ENCODE data around the gene ESCO1.
"Not testable (repeated sequence)": the region's sequence is repeated elsewhere in the genome, so short reads cannot be mapped to it uniquely, and the experiment has no call there.

Gene ESCO1

GRCh38 chr18:21600526-21601410, at the start of gene ESCO1:
TSS of gene ESCO1 (minus strand) at chr18:21600704. CDS start at chr18:21574843, 25,861 bp downstream.
- DNase-seq, result peak; percentile 98

- not testable (repeated sequence) for DNase-seq
Measured at GRCh38 chr18:21640375-21640774, 39.9 kb upstream of the ESCO1 start.

- DNase-seq, result no peak
Measured at GRCh38 chr18:21638822-21639221, 38.3 kb upstream of the ESCO1 start.

GRCh38 chr18:21636769-21637168, 36.3 kb upstream of the ESCO1 start:
- no peak for DNase-seq

GRCh38 chr18:21634588-21635199, 34.2 kb upstream of the ESCO1 start:
- DNase-seq, result no peak

- DNase-seq, result peak; percentile 36
Measured at GRCh38 chr18:21632393-21632792, 31.9 kb upstream of the ESCO1 start.

GRCh38 chr18:21629089-21629832, 28.8 kb upstream of the ESCO1 start:
- DNase-seq, result no peak

GRCh38 chr18:21621640-21622039, 21.1 kb upstream of the ESCO1 start:
- DNase-seq, result not testable (repeated sequence)

GRCh38 chr18:21612125-21613039, 11.9 kb upstream of the ESCO1 start, which contains the start of gene SNRPD1:
TSS of gene SNRPD1 (plus strand) at chr18:21612314. CDS start at chr18:21612430, 116 bp downstream.
- DNase-seq, result peak; percentile 92

GRCh38 chr18:21611401-21612124, 11.1 kb upstream of the ESCO1 start:
- DNase-seq, result not testable (repeated sequence)

GRCh38 chr18:21605213-21605612, 4.7 kb upstream of the ESCO1 start:
- DNase-seq, result no peak

GRCh38 chr18:21604671-21605070, 4.2 kb upstream of the ESCO1 start:
- no peak for DNase-seq

GRCh38 chr18:21602299-21602587, 1.7 kb upstream of the ESCO1 start:
- DNase-seq, result no peak

- DNase-seq, result peak; percentile 28
Measured at GRCh38 chr18:21599585-21600525, 649 bp downstream of the ESCO1 start.

GRCh38 chr18:21598726-21599584, 1.5 kb downstream of the ESCO1 start:
- DNase-seq, result no peak

GRCh38 chr18:21597620-21598019, 2.9 kb downstream of the ESCO1 start:
- no peak for DNase-seq

- DNase-seq, result peak; percentile 23
Measured at GRCh38 chr18:21593540-21594257, 6.8 kb downstream of the ESCO1 start.

- DNase-seq, result not testable (repeated sequence)
Measured at GRCh38 chr18:21592361-21592760, 8.1 kb downstream of the ESCO1 start.

GRCh38 chr18:21584391-21584790, 16.1 kb downstream of the ESCO1 start:
- no peak for DNase-seq

Measured in hematopoietic multipotent progenitor cell treated with erythropoietin and hydrocortisone succinate and interleukin-3 and kit ligand, for 8 days (in vitro differentiated cells).